Loucy (cell line): ENCODE results near the gene CAMK1.

Experiments used
- CTCF ChIP-seq: fragments of 200-600 bp; sonication (generic); conservative IDR thresholded peaks from 2 replicates; pipeline ENCODE4 v1.5.1; 2014; ENCODE audit warnings: mild to moderate bottlenecking, antibody characterized with exemption, low read length
- EZH2phosphoT487 ChIP-seq: fragments of 200-600 bp; IDR thresholded peaks from 2 replicates; pipeline ENCODE4 v1.6.1; 2018; ENCODE audit warnings: antibody characterized with exemption, mild to moderate bottlenecking, moderate library complexity, borderline replicate concordance

GRCh38 chr3:9721015-9721699, 48.6 kb downstream of the CAMK1 start:
- TF ChIP-seq CTCF: no peak
- no peak for TF ChIP-seq EZH2phosphoT487
